ENCODE data around the gene PEX14.

PEX14 gene

GRCh38 chr1:10631121-10631810, 156.5 kb downstream of the PEX14 start:
- no peak for DNase-seq (ENCODE audit: low read depth)
- no peak overlapping the region for H3K4me3 ChIP-seq (ENCODE audit: low read depth, low read length)
- no peak for TF ChIP-seq CTCF (IDR thresholded peaks at IDR 0.05; ENCODE audit: low read depth, low read length, missing control alignments)

GRCh38 chr1:10631811-10632593, 157.3 kb downstream of the PEX14 start:
- no peak for DNase-seq (ENCODE audit: low read depth)
- no peak overlapping the region for H3K4me3 ChIP-seq (ENCODE audit: low read depth, low read length)
- TF ChIP-seq CTCF (IDR thresholded peaks at IDR 0.05; ENCODE audit: low read depth, low read length, missing control alignments) = no peak

- no peak overlapping the region for H3K4me3 ChIP-seq (ENCODE audit: low read depth, low read length)
- TF ChIP-seq CTCF (IDR thresholded peaks at IDR 0.05; ENCODE audit: low read depth, low read length, missing control alignments) = no peak
- DNase-seq (ENCODE audit: low read depth) = no peak
Observed at GRCh38 chr1:10632691-10633090, 157.9 kb downstream of the PEX14 start.

GRCh38 chr1:10633416-10633815, 158.7 kb downstream of the PEX14 start:
- H3K4me3 ChIP-seq (ENCODE audit: low read depth, low read length) = no peak overlapping the region
- DNase-seq (ENCODE audit: low read depth) = no peak
- TF ChIP-seq CTCF (IDR thresholded peaks at IDR 0.05; ENCODE audit: low read depth, low read length, missing control alignments) = no peak

- no peak overlapping the region for H3K4me3 ChIP-seq (ENCODE audit: low read depth, low read length)
- TF ChIP-seq CTCF (IDR thresholded peaks at IDR 0.05; ENCODE audit: low read depth, low read length, missing control alignments) = no peak
- DNase-seq (ENCODE audit: low read depth) = no peak
Observed at GRCh38 chr1:10634075-10634427, 159.3 kb downstream of the PEX14 start.

GRCh38 chr1:10634428-10635084, 159.8 kb downstream of the PEX14 start:
- no peak for DNase-seq (ENCODE audit: low read depth)
- TF ChIP-seq CTCF (IDR thresholded peaks at IDR 0.05; ENCODE audit: low read depth, low read length, missing control alignments) = no peak
- H3K4me3 ChIP-seq (ENCODE audit: low read depth, low read length) = no peak overlapping the region

Data from GM12864 (cell line).